H9 (cell line): ENCODE results near the gene MAGEB17. TPM values are rescaled to one million over a fixed set of nuclear protein-coding genes. Genes with fewer than 3 reads are reported as not detected.
"Not testable (repeated sequence)": the region's sequence is repeated elsewhere in the genome, so short reads cannot be mapped to it uniquely, and the experiment has no call there.

ENCODE experiments used
- DNase-seq: peaks from one replicate; pipeline ENCODE4 v3.0.0-alpha.2; 2017
- H2AFZ ChIP-seq: one replicate; pipeline ENCODE4 v1.6.1; 2013; ENCODE audit warnings: mild to moderate bottlenecking, low read length, control low read depth, moderate library complexity
- H2AK5ac ChIP-seq: 2 replicates; pipeline ENCODE4 v1.6.1; 2013; ENCODE audit warnings: low read length, control low read depth, mixed read lengths; ENCODE audit not compliant: insufficient read length
- H2BK120ac ChIP-seq: one replicate; pipeline ENCODE4 v1.6.1; 2013; ENCODE audit warnings: low read depth, mild to moderate bottlenecking, low read length, control low read depth, inconsistent platforms; ENCODE audit not compliant: poor library complexity, severe bottlenecking
- H2BK12ac ChIP-seq: 2 replicates; pipeline ENCODE4 v1.6.1; 2013; ENCODE audit warnings: low read length, control low read depth, mixed read lengths, low read depth; ENCODE audit not compliant: insufficient read length
- H2BK15ac ChIP-seq: 2 replicates; pipeline ENCODE4 v1.6.1; 2013; ENCODE audit warnings: low read depth, low read length, control low read depth
- H2BK20ac ChIP-seq: one replicate; pipeline ENCODE4 v1.6.1; 2013; ENCODE audit warnings: low read depth, mild to moderate bottlenecking, low read length, control low read depth, inconsistent platforms; ENCODE audit not compliant: poor library complexity, severe bottlenecking
- H2BK5ac ChIP-seq: 2 replicates; pipeline ENCODE4 v1.6.1; 2013; ENCODE audit warnings: low read length, control low read depth, mixed read lengths; ENCODE audit not compliant: insufficient read length
- H3K14ac ChIP-seq: 2 replicates; pipeline ENCODE4 v1.6.1; 2013; ENCODE audit warnings: low read length, control low read depth; ENCODE audit not compliant: insufficient read depth
- H3K18ac ChIP-seq: 2 replicates; pipeline ENCODE4 v1.6.1; 2013; ENCODE audit warnings: low read depth, mild to moderate bottlenecking, mixed read lengths, low read length, control low read depth; ENCODE audit not compliant: insufficient read length
- H3K23ac ChIP-seq: 2 replicates; pipeline ENCODE4 v1.6.1; 2013; ENCODE audit warnings: low read length, control low read depth, mixed read lengths, low read depth; ENCODE audit not compliant: insufficient read length
- H3K23me2 ChIP-seq: 2 replicates; pipeline ENCODE4 v1.6.1; 2013; ENCODE audit warnings: low read depth, mild to moderate bottlenecking, mixed read lengths, low read length, control low read depth; ENCODE audit not compliant: insufficient read length, poor library complexity, severe bottlenecking
- H3K27ac ChIP-seq: 2 replicates; pipeline ENCODE4 v1.5.1; 2013; ENCODE audit warnings: low read length, control low read depth, mixed read lengths, low read depth; ENCODE audit not compliant: insufficient read length
- H3K27me3 ChIP-seq: 2 replicates; pipeline ENCODE4 v1.6.1; 2013; ENCODE audit warnings: low read length, control low read depth, inconsistent platforms; ENCODE audit not compliant: insufficient read depth
- H3K4ac ChIP-seq: 2 replicates; pipeline ENCODE4 v1.6.1; 2013; ENCODE audit warnings: low read depth, mild to moderate bottlenecking, control low read depth, inconsistent platforms, low read length, moderate library complexity
- H3K4me1 ChIP-seq: 2 replicates; pipeline ENCODE4 v1.6.1; 2013; ENCODE audit warnings: low read length, control low read depth, inconsistent platforms; ENCODE audit not compliant: insufficient read depth
- H3K4me2 ChIP-seq: 2 replicates; pipeline ENCODE4 v1.6.1; 2013; ENCODE audit warnings: low read length, control low read depth, mixed read lengths; ENCODE audit not compliant: insufficient read length, insufficient read depth
- H3K56ac ChIP-seq: 2 replicates; pipeline ENCODE4 v1.6.1; 2013; ENCODE audit warnings: low read depth, mild to moderate bottlenecking, mixed read lengths, low read length, control low read depth; ENCODE audit not compliant: insufficient read length
- H3K79me1 ChIP-seq: 2 replicates; pipeline ENCODE4 v1.6.1; 2013; ENCODE audit warnings: low read depth, mild to moderate bottlenecking, moderate library complexity, low read length, control low read depth, inconsistent platforms; ENCODE audit not compliant: insufficient read depth, poor library complexity, severe bottlenecking
- H3K79me2 ChIP-seq: 2 replicates; pipeline ENCODE4 v1.6.1; 2013; ENCODE audit warnings: low read length, control low read depth, inconsistent platforms; ENCODE audit not compliant: insufficient read depth
- H3K9ac ChIP-seq: 2 replicates; pipeline ENCODE4 v1.6.1; 2013; ENCODE audit warnings: low read length, control low read depth, mixed read lengths; ENCODE audit not compliant: insufficient read length; ENCODE audit errors: extremely low read depth
- H3K9me3 ChIP-seq: one replicate; pipeline ENCODE4 v1.6.1; 2013; ENCODE audit warnings: low read depth, low read length, inconsistent platforms; ENCODE audit not compliant: control insufficient read depth
- H3T11ph ChIP-seq: one replicate; pipeline ENCODE4 v1.6.1; 2013; ENCODE audit warnings: mild to moderate bottlenecking, low read length, control low read depth, inconsistent platforms
- H4K20me1 ChIP-seq: one replicate; pipeline ENCODE4 v1.6.1; 2013; ENCODE audit not compliant: control insufficient read depth, insufficient read length, insufficient read depth
- H4K5ac ChIP-seq: 2 replicates; pipeline ENCODE4 v1.6.1; 2013; ENCODE audit warnings: low read depth, mild to moderate bottlenecking, mixed read lengths, low read length, control low read depth; ENCODE audit not compliant: insufficient read length
- H4K8ac ChIP-seq: replicated peaks from 2 replicates; pipeline ENCODE4 v1.6.1; 2013; ENCODE audit warnings: low read length, control low read depth, mixed read lengths, low read depth; ENCODE audit not compliant: insufficient read length
- H4K91ac ChIP-seq: 2 replicates; pipeline ENCODE4 v1.6.1; 2013; ENCODE audit warnings: low read depth, mild to moderate bottlenecking, moderate library complexity, mixed read lengths, low read length, control low read depth; ENCODE audit not compliant: insufficient read length
- H3K27ac Mint-ChIP-seq, 3 experiments: 2 replicates in 2 of 3; 3 replicates in 1 of 3; pipeline ENCODE4 v1.8.0; 2020 to 2021; ENCODE audit warnings: mixed read lengths in 3 of 3, mild to moderate bottlenecking in 1 of 3, moderate library complexity in 1 of 3
- H3K27me3 Mint-ChIP-seq: 2 replicates; pipeline ENCODE4 v1.8.0; 2021; ENCODE audit warnings: low read depth, mild to moderate bottlenecking, moderate library complexity, mixed read lengths
- H3K36me3 Mint-ChIP-seq, 3 experiments: 2 replicates in 2 of 3; 3 replicates in 1 of 3; pipeline ENCODE4 v1.8.0; 2020 to 2021; ENCODE audit warnings: low read depth in 3 of 3, mixed read lengths in 3 of 3; ENCODE audit not compliant: insufficient read depth in 1 of 3
- H3K4me1 Mint-ChIP-seq, 2 experiments: 2 replicates each; pipeline ENCODE4 v1.8.0; 2020; ENCODE audit warnings: mixed read lengths in 2 of 2
- H3K4me3 Mint-ChIP-seq, 2 experiments: 2 replicates in 1 of 2; 3 replicates in 1 of 2; pipeline ENCODE4 v1.8.0; 2020 to 2021; ENCODE audit warnings: mild to moderate bottlenecking in 2 of 2, mixed read lengths in 2 of 2, moderate library complexity in 1 of 2
- H3K9me3 Mint-ChIP-seq, 2 experiments: 2 replicates in 1 of 2; 3 replicates in 1 of 2; pipeline ENCODE4 v1.8.0; 2020; ENCODE audit warnings: mild to moderate bottlenecking in 2 of 2, mixed read lengths in 2 of 2, moderate library complexity in 1 of 2
- WGBS: extraction: QIAGEN DNeasy Blood & Tissue Kit; methylation state at CpG from one replicate; pipeline ENCODE4 v1.1.7; 2013; ENCODE audit warnings: missing lambda C conversion rate, low lambda C conversion rate, mixed read lengths; ENCODE audit not compliant: insufficient read length; ENCODE audit errors: extremely low coverage; 5-methylcytosine and 5-hydroxymethylcytosine counted together
- total RNA-seq: library from RNA; stranded (reverse); gene quantifications from 2 replicates; pipeline ENCODE4 v1.2.1, GENCODE V29; 2021
- TF ChIP-seq, protein P1 (sequence below): fragments of 200-600 bp; sonication (generic); conservative IDR thresholded peaks from 3 replicates; pipeline ENCODE4 v1.8.0; 2021; ENCODE audit warnings: antibody characterized with exemption, mild to moderate bottlenecking

Gene MAGEB17
- total RNA-seq, 1 experiment from 2014 or later: 0.74 TPM

GRCh38 chrX:16177260-16177659 lies 10.0 kb downstream of the MAGEB17 start:
- 0 out of 5 replicates have a peak overlapping the region, but pooled peaks of 1 of the 2 experiments have one; percentile 3 for H3K4me3 Mint-ChIP-seq
- H3K36me3 Mint-ChIP-seq: peaks cover 8 to 88% (median 12%) of the 10 kb centered on the region in 3 experiments; a peak in 6 of 7 replicates
- no peak overlapping the region for H4K91ac ChIP-seq
- H3K23ac ChIP-seq: no peak overlapping the region
- no peak overlapping the region for H3K56ac ChIP-seq
- H2AFZ ChIP-seq: no peak overlapping the region
- H3T11ph ChIP-seq: no peak overlapping the region
- no peaks in the 10 kb centered on the region for H3K79me2 ChIP-seq
- H3K23me2 ChIP-seq: no peaks in the 10 kb centered on the region
- H4K20me1 ChIP-seq: no peaks in the 10 kb centered on the region
- TF ChIP-seq, protein P1, sequence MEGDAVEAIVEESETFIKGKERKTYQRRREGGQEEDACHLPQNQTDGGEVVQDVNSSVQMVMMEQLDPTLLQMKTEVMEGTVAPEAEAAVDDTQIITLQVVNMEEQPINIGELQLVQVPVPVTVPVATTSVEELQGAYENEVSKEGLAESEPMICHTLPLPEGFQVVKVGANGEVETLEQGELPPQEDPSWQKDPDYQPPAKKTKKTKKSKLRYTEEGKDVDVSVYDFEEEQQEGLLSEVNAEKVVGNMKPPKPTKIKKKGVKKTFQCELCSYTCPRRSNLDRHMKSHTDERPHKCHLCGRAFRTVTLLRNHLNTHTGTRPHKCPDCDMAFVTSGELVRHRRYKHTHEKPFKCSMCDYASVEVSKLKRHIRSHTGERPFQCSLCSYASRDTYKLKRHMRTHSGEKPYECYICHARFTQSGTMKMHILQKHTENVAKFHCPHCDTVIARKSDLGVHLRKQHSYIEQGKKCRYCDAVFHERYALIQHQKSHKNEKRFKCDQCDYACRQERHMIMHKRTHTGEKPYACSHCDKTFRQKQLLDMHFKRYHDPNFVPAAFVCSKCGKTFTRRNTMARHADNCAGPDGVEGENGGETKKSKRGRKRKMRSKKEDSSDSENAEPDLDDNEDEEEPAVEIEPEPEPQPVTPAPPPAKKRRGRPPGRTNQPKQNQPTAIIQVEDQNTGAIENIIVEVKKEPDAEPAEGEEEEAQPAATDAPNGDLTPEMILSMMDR: no peak; the same call in 2 of the 3 replicates
- H3K79me1 ChIP-seq: no peaks in the 10 kb centered on the region
- no peak overlapping the region for H2BK120ac ChIP-seq
- no peak overlapping the region for H3K9ac ChIP-seq
- H4K5ac ChIP-seq: no peak overlapping the region
- H3K27ac Mint-ChIP-seq: peak overlapping the region in 2 of 3 experiments; percentile 21 to 83; a peak in 2 of 7 replicates
- no peak overlapping the region for H3K4ac ChIP-seq
- no peak overlapping the region for H2AK5ac ChIP-seq
- H3K9me3 Mint-ChIP-seq: peaks cover 3 to 6% of the 10 kb centered on the region in 2 experiments; a peak in 4 of 5 replicates
- no peak overlapping the region for H3K4me2 ChIP-seq
- H2BK5ac ChIP-seq: no peak overlapping the region
- no peaks in the 10 kb centered on the region for H3K9me3 ChIP-seq
- H3K27me3 Mint-ChIP-seq: no peaks in the 10 kb centered on the region
- H3K27ac ChIP-seq: no peak overlapping the region
- H4K8ac ChIP-seq: no peak overlapping the region
- H3K27me3 ChIP-seq: no peaks in the 10 kb centered on the region
- no CpG with 5 or more reads among the region's 2 CpGs for WGBS
- peaks cover 4% of the 10 kb centered on the region; the same call in 1 of the 2 replicates for H3K4me1 ChIP-seq
- no peak overlapping the region for H2BK12ac ChIP-seq
- no peak overlapping the region for H3K14ac ChIP-seq
- H2BK15ac ChIP-seq: no peak overlapping the region
- no peak overlapping the region for H2BK20ac ChIP-seq
- no peak for DNase-seq
- no peak overlapping the region for H3K18ac ChIP-seq
- peaks cover 39 to 56% of the 10 kb centered on the region in 2 experiments for H3K4me1 Mint-ChIP-seq

DNA sequence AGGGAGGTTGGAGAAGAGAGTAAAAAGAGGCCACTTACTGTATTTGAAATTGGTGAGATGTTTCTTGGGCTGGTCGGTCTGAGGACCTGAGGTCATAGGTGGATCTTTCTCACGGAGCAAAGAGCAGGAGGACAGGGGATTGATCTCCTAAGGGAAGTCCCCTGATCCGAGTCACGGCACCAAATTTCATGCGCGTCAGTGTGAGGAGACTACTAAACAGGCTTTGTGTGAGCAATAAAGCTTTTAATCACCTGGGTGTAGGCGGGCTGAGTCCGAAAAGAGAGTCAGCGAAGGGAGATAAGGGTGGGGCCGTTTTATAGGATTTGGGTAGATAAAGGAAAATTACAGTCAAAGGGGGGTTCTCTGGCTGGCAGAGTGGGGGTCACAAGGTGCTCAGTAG lies 16.6 kb downstream of the MAGEB17 start:
- Mint-ChIP-seq H3K27ac (peak overlapping the region in 2 of 3 experiments; percentile 18 to 99; a peak in 5 of 7 replicates), H3K4me1 (peaks cover 65 to 80% of the 10 kb centered on the region in 2 experiments), H3K36me3 (peaks cover 9 to 44% (median 12%) of the 10 kb centered on the region in 3 experiments), H3K9me3 (peaks cover 2 to 18% of the 10 kb centered on the region in 2 experiments), H3K4me3 (peak overlapping the region in 1 of 2 experiments; percentile 87; a peak in 2 of 5 replicates)
- H2BK5ac ChIP-seq, H3K23me2 ChIP-seq, H3K4me2 ChIP-seq, H3K9me3 ChIP-seq, H3K23ac ChIP-seq, H3K18ac ChIP-seq, H2BK12ac ChIP-seq, H3K56ac ChIP-seq, H3T11ph ChIP-seq, H3K79me1 ChIP-seq, H2BK20ac ChIP-seq, H2BK120ac ChIP-seq, H3K27me3 ChIP-seq, H2BK15ac ChIP-seq, H3K14ac ChIP-seq, DNase-seq, H4K91ac ChIP-seq, H3K4ac ChIP-seq, H4K8ac ChIP-seq, H3K27ac ChIP-seq, H3K79me2 ChIP-seq, H2AFZ ChIP-seq, H3K9ac ChIP-seq, H2AK5ac ChIP-seq, H4K20me1 ChIP-seq, H3K27me3 Mint-ChIP-seq, H4K5ac ChIP-seq: not testable (repeated sequence)
- no CpG with 5 or more reads among the region's 10 CpGs for WGBS
- H3K4me1 ChIP-seq: peaks cover 15% of the 10 kb centered on the region
